SKM-1 (cell line): ENCODE measurements around the gene EEF2KMT.
"Not testable (repeated sequence)": the region's sequence is repeated elsewhere in the genome, so short reads cannot be mapped to it uniquely, and the experiment has no call there.

Experiments
- DNase-seq: peaks from one replicate; lab custom pipeline; 2025; ENCODE audit not compliant: unreplicated experiment; lab: John Stamatoyannopoulos, UW

EEF2KMT gene

DNA sequence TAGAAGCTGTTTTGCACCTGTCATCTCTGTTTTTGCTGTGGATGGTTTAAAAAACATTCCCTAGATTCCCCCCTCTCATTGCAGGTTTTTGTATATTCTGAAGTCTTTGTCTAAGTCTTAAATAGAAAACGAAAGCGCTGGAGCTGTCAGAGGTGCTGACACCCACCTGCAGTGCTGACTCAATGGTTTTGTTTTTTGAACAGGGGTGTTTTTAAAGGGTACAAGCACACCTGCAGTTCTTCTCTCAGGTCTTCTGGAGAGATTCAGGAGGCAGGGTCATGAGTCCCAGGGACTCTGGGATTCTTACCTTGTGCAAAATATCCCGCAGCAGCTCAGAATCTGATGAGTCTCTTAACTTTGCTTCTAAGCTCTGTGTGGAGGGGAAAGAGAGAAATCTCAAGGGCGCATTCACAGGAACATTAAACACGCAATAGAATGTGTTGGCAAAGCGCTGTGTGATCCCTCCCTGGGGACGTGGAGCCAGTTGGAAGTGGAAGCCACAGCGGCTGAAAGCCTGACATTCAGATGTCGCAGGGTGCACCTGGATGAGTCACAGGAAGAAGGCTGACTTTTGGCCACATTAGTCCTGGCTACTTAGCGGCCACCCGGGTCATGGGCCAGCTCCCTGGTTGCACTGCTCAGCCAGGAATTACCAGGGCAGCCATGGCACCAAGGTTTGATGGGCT, 2.3 kb downstream of the EEF2KMT start:
- DNase-seq, result not testable (repeated sequence)

DNA sequence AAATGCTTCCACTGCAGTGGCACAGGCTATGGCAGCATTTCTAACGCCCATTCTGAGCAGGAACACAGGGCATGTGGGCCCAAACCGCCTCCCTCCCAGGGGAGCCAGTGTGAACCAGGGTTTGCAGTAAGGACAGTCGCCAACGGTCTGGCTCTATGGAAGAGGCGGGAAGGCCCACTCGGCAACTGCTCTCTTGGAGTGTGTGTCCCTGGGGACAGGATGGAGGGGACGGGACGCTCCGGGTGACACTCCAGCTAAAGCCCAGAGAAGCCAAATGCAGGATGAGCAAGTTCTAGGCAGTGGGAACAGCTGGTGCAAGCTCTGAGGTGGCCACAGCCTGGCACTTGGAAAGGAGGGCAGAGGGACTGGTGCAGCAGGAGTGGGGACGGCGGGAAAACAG, 3.8 kb downstream of the EEF2KMT start:
- DNase-seq, result not testable (repeated sequence)

- DNase-seq, result not testable (repeated sequence)
Measured at GRCh38 chr16:5093081-5093480, 4.5 kb downstream of the EEF2KMT start.

GRCh38 chr16:5090592-5090991, 7.0 kb downstream of the EEF2KMT start:
- not testable (repeated sequence) for DNase-seq

GRCh38 chr16:5089911-5090555, 7.6 kb downstream of the EEF2KMT start:
- DNase-seq, result not testable (repeated sequence)

DNA sequence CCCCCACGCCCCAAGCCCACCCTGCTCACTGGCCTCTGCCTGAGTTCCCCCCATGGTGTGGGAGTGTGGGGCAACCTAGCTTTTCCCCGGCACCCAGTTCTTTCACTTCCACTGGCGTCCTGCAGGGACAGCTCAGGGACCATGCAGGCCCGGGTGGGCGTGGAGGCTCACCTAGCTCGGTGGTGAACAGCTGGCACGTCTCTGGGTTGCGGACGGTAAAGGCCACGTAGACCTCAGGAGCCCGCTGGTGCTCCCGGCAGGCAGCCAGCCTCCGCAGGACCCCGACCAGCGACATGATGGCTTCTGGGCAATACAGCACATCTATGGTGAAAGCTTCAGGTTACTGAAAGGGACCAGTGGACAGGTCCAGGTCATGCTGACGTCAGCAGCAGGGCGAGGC, 8.7 kb downstream of the EEF2KMT start:
- not testable (repeated sequence) for DNase-seq

GRCh38 chr16:5088086-5088790, 9.4 kb downstream of the EEF2KMT start:
- DNase-seq, result not testable (repeated sequence)

- DNase-seq, result not testable (repeated sequence)
Measured at GRCh38 chr16:5085716-5086115, 11.9 kb downstream of the EEF2KMT start.

DNA sequence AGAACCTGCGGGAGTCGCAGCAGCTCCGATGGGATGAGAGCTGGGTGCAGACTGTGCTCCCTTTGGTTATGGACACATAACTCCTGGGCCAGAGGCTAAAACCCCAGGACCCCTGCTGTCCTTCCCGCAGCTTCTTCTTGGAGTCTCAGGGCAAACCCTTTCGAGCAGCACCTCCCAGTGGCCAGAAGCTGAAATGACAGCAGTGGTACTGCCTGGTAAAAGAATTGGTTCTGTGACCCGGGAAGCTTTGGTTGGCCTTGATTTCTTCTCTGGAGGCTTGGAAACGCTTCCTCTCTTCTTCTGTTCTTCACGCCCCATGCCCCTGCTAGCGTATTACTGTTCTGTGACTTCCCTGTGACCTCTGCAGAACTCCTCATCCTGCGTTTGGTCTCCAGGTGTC, 12.8 kb downstream of the EEF2KMT start:
- peak; percentile 4 for DNase-seq

DNA sequence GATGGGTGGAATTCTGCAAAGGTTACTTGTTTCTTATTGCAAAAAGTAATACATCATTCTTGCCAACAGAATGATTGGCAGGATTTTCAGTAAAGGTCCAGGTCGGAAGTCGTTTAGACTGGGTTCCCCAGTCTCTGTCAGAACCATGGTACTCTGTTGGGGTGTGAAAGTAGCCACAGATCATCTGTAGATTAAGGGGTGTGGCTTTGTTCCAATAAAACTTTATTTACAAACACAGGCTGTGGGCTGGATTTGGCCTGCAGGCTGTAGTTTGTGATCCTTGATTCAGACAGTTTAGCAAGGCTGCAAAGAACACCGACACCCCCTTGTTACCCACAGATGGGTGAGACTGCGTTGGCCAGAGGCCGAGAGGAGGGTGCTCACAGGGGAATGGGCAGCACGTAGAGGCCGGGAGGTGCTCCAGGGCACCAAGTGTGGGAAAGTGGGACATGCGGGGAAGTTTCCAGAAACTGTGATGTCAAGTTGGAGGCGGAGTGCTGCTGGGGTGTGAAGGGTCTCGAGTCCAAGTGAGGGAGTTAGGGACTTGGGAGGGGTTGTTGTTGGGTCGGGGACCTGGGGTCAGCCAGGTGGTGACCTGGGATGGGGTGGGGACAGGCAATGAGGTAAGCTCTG, 13.4 kb downstream of the EEF2KMT start:
- DNase-seq, result not testable (repeated sequence)

- DNase-seq, result not testable (repeated sequence)
Measured at GRCh38 chr16:5083646-5084045, 13.9 kb downstream of the EEF2KMT start.

- not testable (repeated sequence) for DNase-seq
Measured at GRCh38 chr16:5080996-5081395, 16.6 kb downstream of the EEF2KMT start.

GRCh38 chr16:5080461-5080860, 17.1 kb downstream of the EEF2KMT start:
- DNase-seq, result not testable (repeated sequence)

DNA sequence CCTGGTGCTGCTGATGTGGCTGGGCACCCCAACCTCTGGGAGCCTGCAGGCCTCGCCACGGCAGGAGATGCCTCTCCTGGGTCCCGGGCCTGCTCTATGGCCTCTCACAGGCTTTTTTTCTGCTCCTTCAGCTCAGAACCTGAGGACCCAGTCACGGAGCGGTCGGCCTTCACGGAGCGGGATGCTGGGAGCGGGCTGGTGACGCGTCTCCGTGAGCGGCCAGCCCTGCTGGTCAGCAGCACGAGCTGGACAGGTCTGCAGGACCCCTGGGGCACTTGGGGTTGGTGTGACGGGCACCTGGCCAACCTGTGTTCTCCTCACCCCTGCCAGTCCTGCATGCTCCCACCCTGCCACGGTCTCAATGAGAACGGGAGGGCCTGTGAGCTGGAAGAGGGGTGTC, 19.0 kb downstream of the EEF2KMT start:
- no peak for DNase-seq

DNA sequence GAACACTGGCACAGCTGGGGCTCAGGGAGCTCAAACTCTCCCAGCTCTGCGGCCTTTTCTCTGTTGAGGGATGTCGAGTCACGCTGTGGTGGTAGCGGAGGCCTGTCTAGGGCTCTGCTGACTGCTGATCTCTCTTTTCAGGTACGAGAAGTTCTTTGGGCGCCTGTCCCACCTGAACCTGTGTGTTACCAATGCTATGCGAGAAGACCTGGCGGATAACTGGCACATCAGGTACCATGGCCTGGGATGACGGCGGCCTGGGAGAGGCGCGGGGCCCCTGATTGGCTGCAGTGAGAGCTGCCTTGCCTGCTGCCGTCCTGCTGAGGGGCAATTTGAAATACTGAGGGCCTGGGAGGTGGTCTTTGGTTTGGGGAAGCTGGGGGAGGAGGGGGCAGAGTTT, 20.3 kb downstream of the EEF2KMT start:
- no peak for DNase-seq

DNA sequence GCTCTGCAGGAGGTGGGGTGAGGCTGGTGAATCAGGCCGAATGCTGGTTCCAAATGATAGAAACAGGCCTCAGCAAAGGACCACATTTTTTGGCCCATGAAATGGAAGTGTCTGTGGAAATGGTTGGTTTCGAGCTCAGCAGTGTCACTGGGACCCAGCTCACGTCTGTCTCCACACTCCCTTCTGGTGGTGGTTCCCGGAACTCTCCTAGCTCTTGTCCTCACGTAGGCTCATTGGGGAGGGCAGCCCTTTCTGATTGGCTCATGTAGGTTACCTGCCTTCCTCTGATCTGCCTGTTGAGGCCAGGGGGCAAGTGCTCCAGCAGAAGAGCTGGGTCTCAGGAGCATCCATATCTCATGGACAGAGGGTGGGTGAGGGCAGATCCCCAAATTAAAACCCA, 22.0 kb downstream of the EEF2KMT start:
- no peak for DNase-seq

- not testable (repeated sequence) for DNase-seq
Measured at GRCh38 chr16:5073771-5074170, 23.8 kb downstream of the EEF2KMT start.

GRCh38 chr16:5073279-5073629, 24.3 kb downstream of the EEF2KMT start:
- DNase-seq, result no peak

DNA sequence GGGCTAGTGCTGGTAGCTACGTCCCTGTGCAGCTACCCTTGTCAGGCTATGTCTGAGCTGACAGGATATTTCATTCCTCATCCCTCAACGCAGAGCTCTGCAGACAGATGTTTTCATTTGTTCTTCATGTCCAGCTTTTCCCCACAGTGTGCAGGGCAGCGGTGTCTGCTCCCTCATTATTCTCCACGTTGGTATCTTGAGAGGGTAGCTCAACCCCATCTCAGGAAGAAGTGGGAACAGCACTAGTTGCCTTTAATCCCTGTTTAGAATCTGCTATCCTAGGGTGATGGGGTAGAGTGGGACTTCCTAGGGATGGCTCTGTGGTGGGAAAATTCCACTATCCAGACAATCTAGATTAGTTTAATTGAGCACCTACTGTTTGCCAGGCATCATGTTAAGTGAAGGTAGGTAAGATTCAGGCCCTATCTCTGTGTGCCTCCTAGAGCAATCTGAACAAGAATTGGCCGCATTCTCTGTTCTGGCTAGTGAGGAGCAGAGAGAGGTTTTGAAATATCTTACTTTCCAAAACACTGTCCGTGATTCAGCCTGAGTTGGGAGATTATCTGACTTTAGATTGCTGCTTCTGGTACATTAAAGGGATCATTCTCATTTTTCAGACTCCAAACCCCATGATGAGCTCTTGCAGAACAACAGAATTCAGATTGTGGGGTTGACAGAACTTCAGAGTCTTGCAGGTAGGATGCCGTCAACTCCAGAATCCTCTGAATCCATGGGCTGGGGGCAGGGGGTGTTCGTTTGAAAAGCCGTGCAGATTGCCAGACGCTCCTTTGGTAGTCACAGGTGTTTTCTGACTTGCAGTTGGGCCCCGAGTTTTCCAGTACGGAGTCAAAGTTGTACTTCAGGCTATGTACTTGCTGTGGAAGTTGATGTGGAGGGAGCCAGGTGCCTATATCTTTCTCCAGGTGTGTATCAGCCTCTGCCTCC, 25.0 kb downstream of the EEF2KMT start:
- no peak for DNase-seq

DNA sequence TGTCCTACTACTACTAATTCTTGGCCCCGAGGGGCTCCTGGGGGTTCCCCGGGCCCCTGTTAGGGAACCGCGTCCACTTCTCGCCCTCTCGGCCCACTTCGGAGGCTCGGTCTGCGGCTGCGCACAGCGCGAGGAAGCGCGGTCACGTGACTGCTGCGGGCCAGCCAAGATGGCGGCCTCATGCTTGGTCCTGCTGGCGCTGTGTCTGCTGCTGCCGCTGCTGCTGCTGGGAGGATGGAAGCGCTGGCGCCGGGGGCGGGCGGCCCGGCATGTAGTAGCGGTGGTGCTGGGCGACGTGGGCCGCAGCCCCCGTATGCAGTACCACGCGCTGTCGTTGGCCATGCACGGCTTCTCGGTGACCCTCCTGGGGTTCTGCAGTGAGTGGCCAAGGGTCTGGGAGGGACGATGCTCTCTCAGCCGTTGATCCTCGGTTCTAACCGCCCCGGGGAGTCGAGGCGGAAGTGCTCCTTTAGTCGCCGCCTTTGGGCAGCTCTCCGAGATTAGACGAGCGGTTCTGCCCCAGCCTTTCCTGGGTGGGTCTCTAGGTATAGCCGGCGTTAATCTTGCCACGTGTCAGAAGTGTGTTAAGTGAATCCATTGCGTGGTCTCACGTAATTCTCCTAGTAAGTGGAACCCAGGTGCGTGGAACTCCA, 25.8 kb downstream of the EEF2KMT start, which contains the start of gene ALG1:
Gene ALG1 (plus strand): TSS at position 163 of the 653 bp plus-strand sequence. CDS start 7 bp downstream, at position 170.
- DNase-seq, result peak; percentile 65
